Brain microvascular endothelial cell (primary cell): Measurements from ENCODE around the gene SHROOM1.
A peak's percentile ranks its signal among the peaks of the same experiment; 100 is the strongest.

ENCODE experiments used
- DNase-seq: peaks from one replicate; pipeline ENCODE4 v3.0.0-alpha.2; 2020
- H3K27ac ChIP-seq: fragments of 250-450 bp; sonication (Bioruptor Pico); 2 replicates; pipeline ENCODE4 v1.5.1; 2020; ENCODE audit warnings: mild to moderate bottlenecking, moderate library complexity
- H3K27me3 ChIP-seq: fragments of 250-450 bp; sonication (Bioruptor Pico); replicated peaks from 2 replicates; pipeline ENCODE4 v1.5.1; 2020; ENCODE audit warnings: mild to moderate bottlenecking
- H3K36me3 ChIP-seq: fragments of 250-450 bp; sonication (Bioruptor Pico); replicated peaks from 2 replicates; pipeline ENCODE4 v1.5.1; 2020; ENCODE audit warnings: mild to moderate bottlenecking
- H3K4me3 ChIP-seq: 2 replicates; pipeline ENCODE4 v1.5.1; 2011; ENCODE audit warnings: low read depth, mild to moderate bottlenecking, control low read depth, low read length, moderate library complexity
- in situ Hi-C: cut with HindIII; loops from 2 replicates; pipeline ENCODE4 v1.10.0; 2017; ENCODE audit warnings: low sequenced_read_pairs, low pct_ligation_motif_present
- TF ChIP-seq, protein P1 (sequence below): IDR thresholded peaks from 2 replicates; pipeline ENCODE4 v1.5.1; 2011; ENCODE audit warnings: low read depth, mild to moderate bottlenecking, moderate library complexity, low read length, control low read depth, inconsistent platforms; ENCODE audit errors: missing control alignments

SHROOM1 gene

DNA sequence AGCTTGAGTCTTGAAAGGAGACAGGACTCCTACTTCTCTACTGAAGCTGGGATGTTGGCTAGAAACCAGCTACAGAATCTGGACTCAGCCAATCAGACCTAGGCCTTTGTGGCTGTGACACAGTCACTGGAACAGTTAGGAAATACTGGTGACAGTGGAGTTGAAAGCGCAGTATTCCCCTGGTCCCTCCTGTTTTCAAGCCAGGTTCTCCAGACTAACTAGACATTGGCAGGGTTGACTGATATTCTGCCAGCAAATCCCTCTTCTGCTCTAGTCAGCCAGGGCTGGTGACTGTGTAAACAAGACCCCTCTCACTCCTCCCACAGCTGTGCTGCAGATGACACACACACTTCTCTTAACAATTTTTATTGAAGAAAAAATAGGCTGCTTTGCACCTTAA is 8.7 kb downstream of the SHROOM1 start:
- in situ Hi-C loops, result no loop called here
- TF ChIP-seq, protein P1, sequence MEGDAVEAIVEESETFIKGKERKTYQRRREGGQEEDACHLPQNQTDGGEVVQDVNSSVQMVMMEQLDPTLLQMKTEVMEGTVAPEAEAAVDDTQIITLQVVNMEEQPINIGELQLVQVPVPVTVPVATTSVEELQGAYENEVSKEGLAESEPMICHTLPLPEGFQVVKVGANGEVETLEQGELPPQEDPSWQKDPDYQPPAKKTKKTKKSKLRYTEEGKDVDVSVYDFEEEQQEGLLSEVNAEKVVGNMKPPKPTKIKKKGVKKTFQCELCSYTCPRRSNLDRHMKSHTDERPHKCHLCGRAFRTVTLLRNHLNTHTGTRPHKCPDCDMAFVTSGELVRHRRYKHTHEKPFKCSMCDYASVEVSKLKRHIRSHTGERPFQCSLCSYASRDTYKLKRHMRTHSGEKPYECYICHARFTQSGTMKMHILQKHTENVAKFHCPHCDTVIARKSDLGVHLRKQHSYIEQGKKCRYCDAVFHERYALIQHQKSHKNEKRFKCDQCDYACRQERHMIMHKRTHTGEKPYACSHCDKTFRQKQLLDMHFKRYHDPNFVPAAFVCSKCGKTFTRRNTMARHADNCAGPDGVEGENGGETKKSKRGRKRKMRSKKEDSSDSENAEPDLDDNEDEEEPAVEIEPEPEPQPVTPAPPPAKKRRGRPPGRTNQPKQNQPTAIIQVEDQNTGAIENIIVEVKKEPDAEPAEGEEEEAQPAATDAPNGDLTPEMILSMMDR, result no peak
- H3K27ac ChIP-seq, result no peak overlapping the region
- no peaks in the 10 kb centered on the region for H3K36me3 ChIP-seq
- no peaks in the 10 kb centered on the region for H3K27me3 ChIP-seq
- no peak overlapping the region for H3K4me3 ChIP-seq
- no peak for DNase-seq

DNA sequence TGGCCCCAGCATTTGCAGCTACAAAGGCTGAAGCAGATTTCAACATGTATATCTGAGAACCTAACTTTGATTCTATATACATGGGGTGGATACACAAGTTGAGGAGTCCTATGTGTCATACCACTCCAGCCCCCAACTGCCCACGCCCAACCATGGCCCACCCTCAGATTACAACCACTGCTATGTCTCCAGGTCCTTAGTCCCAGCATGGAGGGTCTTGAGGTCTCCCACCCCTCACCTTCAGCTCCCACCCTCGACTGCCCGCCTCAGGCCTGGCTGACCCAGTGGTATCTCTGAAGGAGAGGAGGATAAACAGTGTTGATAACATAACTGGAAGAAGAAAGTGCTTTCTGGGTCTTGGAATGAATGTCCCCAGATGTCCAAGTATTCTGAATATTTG is 9.1 kb downstream of the SHROOM1 start:
- TF ChIP-seq, protein P1, result no peak
- DNase-seq, result no peak
- no peaks in the 10 kb centered on the region for H3K36me3 ChIP-seq
- in situ Hi-C loops, result no loop called here
- H3K27me3 ChIP-seq, result no peaks in the 10 kb centered on the region
- no peak overlapping the region for H3K27ac ChIP-seq
- H3K4me3 ChIP-seq, result no peak overlapping the region

DNA sequence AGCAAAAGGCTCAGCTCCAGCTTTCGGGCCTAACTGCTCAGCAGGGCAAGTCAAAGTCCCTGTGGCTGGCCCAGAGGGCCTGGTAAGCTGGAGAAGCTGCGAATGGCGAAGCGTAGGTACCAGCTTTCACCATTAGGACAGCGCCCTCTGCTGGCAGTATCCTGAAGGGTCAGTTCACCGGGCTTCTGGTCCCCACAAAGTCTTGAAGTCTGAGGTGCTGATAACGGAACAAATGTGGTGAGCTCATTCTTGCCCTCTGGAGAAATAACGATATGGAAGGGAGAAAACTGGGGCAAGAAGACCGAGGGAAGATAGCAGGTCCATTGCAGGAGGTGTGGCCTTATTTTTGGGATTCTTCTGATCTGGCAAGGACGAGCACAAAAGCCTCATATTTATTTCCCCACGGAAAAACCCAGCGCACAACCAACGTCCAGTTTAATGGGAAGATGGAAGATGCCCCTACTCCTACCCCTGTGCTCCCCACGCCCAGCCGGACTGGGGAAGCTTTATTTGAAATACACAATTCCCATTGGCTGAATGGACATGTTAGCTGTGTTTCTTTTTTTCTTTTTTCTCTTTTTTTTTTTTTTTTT is 10.2 kb downstream of the SHROOM1 start:
- Histone ChIP-seq H3K36me3 (no peaks in the 10 kb centered on the region), H3K4me3 (no peak overlapping the region), H3K27ac (no peak overlapping the region), H3K27me3 (no peaks in the 10 kb centered on the region)
- TF ChIP-seq, protein P1, result peak; percentile 90
- in situ Hi-C loops, result no loop called here
- peak; percentile 92 for DNase-seq

DNA sequence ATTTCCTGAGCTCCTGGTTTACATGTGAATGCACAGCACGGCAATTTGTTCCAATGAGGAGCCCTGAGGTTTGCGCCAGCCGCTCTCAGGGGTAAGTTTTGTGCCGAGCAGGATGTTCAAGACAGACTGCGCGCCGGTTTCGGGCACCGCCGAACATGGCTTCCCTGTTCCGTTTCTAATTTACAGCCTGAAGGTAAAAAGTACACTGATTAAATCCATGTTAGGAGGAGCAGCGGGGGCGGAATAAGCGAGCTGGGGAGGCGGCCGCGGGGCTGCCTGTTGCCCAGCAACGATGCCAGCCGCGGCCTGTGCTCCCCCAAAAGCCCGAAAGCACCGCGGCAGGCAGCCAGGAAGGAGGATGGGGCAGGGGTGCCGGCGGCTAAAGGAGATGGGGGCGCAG is 11.0 kb downstream of the SHROOM1 start:
- peak overlapping the region; percentile 33 for H3K4me3 ChIP-seq
- no peak for DNase-seq

DNA sequence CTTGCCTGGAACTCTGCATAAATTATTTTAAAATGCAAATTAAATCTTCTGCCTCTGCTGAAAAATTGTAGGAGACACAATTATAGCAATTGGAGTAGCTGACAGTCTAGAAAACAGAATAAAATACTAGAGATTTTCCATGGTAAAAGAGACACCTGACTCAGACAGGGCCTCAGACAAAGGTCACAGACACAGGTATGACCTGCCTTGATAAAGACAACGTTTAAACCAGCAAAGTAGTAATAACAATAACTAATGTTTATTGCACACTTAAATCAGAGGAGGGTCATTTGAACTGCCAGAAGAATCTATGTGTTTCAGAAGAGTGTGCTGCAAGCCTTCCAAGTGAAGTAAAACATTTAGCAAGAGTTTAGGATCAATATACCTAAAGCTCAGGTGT is 13.4 kb downstream of the SHROOM1 start:
- in situ Hi-C loops, result no loop called here
- no peak overlapping the region for H3K4me3 ChIP-seq
- H3K27ac ChIP-seq, result no peak overlapping the region
- no peaks in the 10 kb centered on the region for H3K36me3 ChIP-seq
- TF ChIP-seq, protein P1, result no peak
- H3K27me3 ChIP-seq, result peaks cover 14% of the 10 kb centered on the region
- no peak for DNase-seq

More for the DNA sequence above, 11.0 kb downstream of the SHROOM1 start:
- in situ Hi-C loops, result no loop called here
- TF ChIP-seq, protein P1, result no peak
- Histone ChIP-seq H3K27me3 (no peaks in the 10 kb centered on the region), H3K27ac (no peak overlapping the region), H3K36me3 (no peaks in the 10 kb centered on the region)

DNA sequence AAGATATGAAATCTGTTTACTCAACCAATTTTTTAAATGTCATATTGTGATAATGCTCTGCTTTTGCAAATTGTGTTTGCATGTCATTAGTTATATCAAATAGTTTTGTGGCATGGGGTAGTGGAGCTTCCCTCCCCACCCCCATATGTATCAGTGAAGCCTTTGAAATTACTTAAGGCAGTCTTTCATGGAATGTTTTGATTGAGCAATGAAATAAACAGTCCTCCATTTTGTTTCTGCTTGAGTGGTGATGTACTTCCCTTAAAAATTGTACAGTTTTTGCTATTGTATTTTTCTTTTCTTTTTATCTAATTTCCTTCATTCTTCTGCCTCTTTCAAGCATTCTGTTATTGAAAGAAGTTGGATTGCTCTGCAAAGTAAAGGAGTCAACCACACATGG is 13.9 kb downstream of the SHROOM1 start:
- DNase-seq, result no peak
- TF ChIP-seq, protein P1, result no peak
- Histone ChIP-seq H3K27ac (no peak overlapping the region), H3K36me3 (no peaks in the 10 kb centered on the region), H3K4me3 (no peak overlapping the region), H3K27me3 (peaks cover 19% of the 10 kb centered on the region)
- in situ Hi-C loops, result no loop called here
